ENCODE results near the gene KRTAP4-6. TPM values are rescaled to one million over a fixed set of nuclear protein-coding genes. Genes with fewer than 3 reads are reported as not detected.
"Not testable (repeated sequence)": the region's sequence is repeated elsewhere in the genome, so short reads cannot be mapped to it uniquely, and the experiment has no call there.

Gene KRTAP4-6
- total RNA-seq, 1 donor from 2014 or later = not detected

GRCh38 chr17:41141361-41141760, 1.0 kb upstream of the KRTAP4-6 start:
- Histone ChIP-seq H3K27me3 (ENCODE audit: control insufficient read depth, insufficient read depth, low read length) (no peaks in the 10 kb centered on the region), H3K36me3 (ENCODE audit: control insufficient read depth, insufficient read depth, low read length) (no peaks in the 10 kb centered on the region), H3K4me3 (ENCODE audit: low read depth, low read length) (no peak overlapping the region)
- TF ChIP-seq, protein P1, sequence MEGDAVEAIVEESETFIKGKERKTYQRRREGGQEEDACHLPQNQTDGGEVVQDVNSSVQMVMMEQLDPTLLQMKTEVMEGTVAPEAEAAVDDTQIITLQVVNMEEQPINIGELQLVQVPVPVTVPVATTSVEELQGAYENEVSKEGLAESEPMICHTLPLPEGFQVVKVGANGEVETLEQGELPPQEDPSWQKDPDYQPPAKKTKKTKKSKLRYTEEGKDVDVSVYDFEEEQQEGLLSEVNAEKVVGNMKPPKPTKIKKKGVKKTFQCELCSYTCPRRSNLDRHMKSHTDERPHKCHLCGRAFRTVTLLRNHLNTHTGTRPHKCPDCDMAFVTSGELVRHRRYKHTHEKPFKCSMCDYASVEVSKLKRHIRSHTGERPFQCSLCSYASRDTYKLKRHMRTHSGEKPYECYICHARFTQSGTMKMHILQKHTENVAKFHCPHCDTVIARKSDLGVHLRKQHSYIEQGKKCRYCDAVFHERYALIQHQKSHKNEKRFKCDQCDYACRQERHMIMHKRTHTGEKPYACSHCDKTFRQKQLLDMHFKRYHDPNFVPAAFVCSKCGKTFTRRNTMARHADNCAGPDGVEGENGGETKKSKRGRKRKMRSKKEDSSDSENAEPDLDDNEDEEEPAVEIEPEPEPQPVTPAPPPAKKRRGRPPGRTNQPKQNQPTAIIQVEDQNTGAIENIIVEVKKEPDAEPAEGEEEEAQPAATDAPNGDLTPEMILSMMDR (IDR thresholded peaks at IDR 0.05; ENCODE audit: insufficient read depth, low read length, poor library complexity, severe bottlenecking) = no peak
- no peak for DNase-seq (ENCODE audit: low read depth)

DNA sequence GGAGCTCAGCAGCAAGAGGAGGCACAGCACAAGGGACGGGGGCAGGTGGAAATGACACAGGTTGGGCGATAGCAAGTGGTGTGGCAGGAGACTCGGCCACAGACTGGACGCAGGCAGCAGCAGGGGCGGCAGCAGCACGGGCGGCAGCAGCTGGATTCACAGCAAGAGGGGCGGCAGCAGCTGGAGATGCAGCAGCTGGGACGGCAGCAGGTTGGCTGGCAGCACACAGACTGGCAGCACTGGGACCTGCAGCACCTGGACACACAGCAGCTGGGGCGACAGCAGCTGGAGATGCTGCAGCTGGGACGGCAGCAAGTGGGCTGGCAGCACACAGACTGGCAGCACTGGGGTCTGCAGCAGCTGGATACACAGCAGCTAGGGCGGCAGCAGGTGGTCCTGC, 479 bp downstream of the KRTAP4-6 start:
- H3K36me3 ChIP-seq (ENCODE audit: control insufficient read depth, insufficient read depth, low read length) = not testable (repeated sequence)

GRCh38 chr17:41133880-41134735, 6.2 kb downstream of the KRTAP4-6 start:
- no peaks in the 10 kb centered on the region for H3K36me3 ChIP-seq (ENCODE audit: control insufficient read depth, insufficient read depth, low read length)
- TF ChIP-seq, protein P1 (IDR thresholded peaks at IDR 0.05; ENCODE audit: insufficient read depth, low read length, poor library complexity, severe bottlenecking) = no peak
- H3K4me3 ChIP-seq (ENCODE audit: low read depth, low read length) = no peak overlapping the region
- H3K27me3 ChIP-seq (ENCODE audit: control insufficient read depth, insufficient read depth, low read length) = no peaks in the 10 kb centered on the region
- DNase-seq (ENCODE audit: low read depth) = no peak

More for the DNA sequence above, 479 bp downstream of the KRTAP4-6 start:
- not testable (repeated sequence) for DNase-seq (ENCODE audit: low read depth); H3K27me3 ChIP-seq (ENCODE audit: control insufficient read depth, insufficient read depth, low read length); H3K4me3 ChIP-seq (ENCODE audit: low read depth, low read length)

DNA sequence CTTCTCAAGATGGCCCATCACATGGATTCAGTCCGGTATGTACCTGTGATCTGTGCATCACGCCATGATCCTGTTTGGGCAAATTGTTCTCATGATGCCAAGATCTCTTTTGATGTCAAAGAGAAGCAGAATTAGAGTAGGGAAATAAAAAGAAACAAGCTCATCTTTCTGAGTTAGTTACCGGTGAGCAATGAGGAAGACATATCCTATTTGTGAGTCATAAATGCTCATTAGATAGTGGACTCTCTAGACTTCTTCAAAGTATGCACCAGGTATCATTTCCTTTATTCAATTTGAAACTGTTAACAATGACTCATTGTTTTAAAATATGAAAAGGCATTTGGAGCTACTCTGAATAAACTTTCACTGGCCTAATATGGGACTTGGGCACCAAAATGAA, 8.4 kb downstream of the KRTAP4-6 start:
- no peaks in the 10 kb centered on the region for H3K36me3 ChIP-seq (ENCODE audit: control insufficient read depth, insufficient read depth, low read length)
- peak; percentile 18 for DNase-seq (ENCODE audit: low read depth)
- H3K27me3 ChIP-seq (ENCODE audit: control insufficient read depth, insufficient read depth, low read length) = no peaks in the 10 kb centered on the region
- H3K4me3 ChIP-seq (ENCODE audit: low read depth, low read length) = no peak overlapping the region
- TF ChIP-seq, protein P1 (IDR thresholded peaks at IDR 0.05; ENCODE audit: insufficient read depth, low read length, poor library complexity, severe bottlenecking) = no peak

- H3K36me3 ChIP-seq (ENCODE audit: control insufficient read depth, insufficient read depth, low read length) = no peaks in the 10 kb centered on the region
- no peak for DNase-seq (ENCODE audit: low read depth)
- TF ChIP-seq, protein P1 (IDR thresholded peaks at IDR 0.05; ENCODE audit: insufficient read depth, low read length, poor library complexity, severe bottlenecking) = no peak
- H3K4me3 ChIP-seq (ENCODE audit: low read depth, low read length) = no peak overlapping the region
- no peaks in the 10 kb centered on the region for H3K27me3 ChIP-seq (ENCODE audit: control insufficient read depth, insufficient read depth, low read length)
These were observed 13.0 kb downstream of the KRTAP4-6 start for GRCh38 chr17:41127371-41127770.

DNA sequence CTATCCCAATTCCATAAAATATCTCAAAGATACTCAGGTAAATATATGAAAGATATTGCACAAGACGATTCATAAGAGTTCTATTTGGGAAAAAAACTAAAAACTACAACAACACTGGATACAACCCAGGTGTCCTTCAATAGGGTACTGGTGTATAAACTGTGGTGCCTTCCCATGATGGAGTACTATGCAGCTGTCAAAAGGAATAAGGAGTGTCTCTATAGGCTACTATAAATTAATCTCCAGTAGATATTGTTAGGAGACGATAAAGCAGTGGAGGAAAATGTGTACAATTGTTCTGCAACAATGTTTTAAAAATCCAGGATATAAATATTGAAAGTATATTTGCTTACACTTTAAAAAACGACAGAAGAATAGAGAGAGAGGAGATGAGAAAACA, 13.9 kb downstream of the KRTAP4-6 start:
- TF ChIP-seq, protein P1 (IDR thresholded peaks at IDR 0.05; ENCODE audit: insufficient read depth, low read length, poor library complexity, severe bottlenecking) = no peak
- Histone ChIP-seq H3K27me3 (ENCODE audit: control insufficient read depth, insufficient read depth, low read length) (no peaks in the 10 kb centered on the region), H3K4me3 (ENCODE audit: low read depth, low read length) (no peak overlapping the region), H3K36me3 (ENCODE audit: control insufficient read depth, insufficient read depth, low read length) (no peaks in the 10 kb centered on the region)
- no peak for DNase-seq (ENCODE audit: low read depth)
